ENCODE data around the gene FAM153A.
"Not testable (repeated sequence)": the region's sequence is repeated elsewhere in the genome, so short reads cannot be mapped to it uniquely, and the experiment has no call there.

Gene FAM153A

DNA sequence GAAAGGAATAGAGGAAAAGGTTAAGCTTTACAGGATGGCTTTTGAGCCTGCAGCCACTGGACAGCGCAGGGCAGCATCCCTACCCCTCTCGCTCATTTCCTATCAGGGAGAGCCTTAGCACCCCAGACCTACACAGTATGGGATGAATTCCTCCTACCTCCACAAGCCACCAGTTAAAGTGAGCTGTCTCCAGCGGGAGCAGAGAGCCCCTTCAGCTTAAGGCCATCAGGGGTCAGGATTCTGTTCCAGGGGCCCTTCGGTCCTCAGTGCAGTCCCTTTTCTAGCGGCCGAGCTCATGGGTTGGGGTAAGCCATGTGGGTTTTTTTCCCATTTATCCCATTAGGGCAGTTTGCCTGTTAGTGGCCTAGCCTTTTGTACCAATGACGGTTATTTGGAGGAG, 89.7 kb downstream of the FAM153A start:
- ATAC-seq, H3K9me3 Mint-ChIP-seq, H3K4me1 Mint-ChIP-seq, DNase-seq, H3K4me3 Mint-ChIP-seq, H3K27me3 Mint-ChIP-seq, H3K27ac Mint-ChIP-seq: not testable (repeated sequence)

DNA sequence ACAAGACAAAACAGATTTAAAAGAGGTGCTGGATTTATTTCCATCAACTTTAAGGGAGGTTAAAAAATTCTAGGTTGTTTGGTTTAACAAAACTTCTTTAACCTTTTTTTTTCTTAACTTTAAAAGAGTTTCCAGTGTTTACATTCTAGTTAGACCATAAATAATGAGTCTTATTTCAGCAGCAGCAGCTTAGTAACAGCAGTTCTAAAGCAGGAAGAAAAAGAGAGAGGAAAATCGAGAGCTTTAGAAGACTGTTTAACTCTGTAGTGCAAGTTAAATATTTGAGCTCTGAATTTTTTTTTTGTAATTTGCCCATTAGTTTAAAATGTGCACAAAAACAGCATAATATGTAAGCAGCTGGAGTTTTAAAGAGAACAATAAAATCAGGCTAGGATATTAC, 90.2 kb downstream of the FAM153A start:
- not testable (repeated sequence) for H3K27ac Mint-ChIP-seq, DNase-seq, H3K4me3 Mint-ChIP-seq, H3K27me3 Mint-ChIP-seq, ATAC-seq, H3K9me3 Mint-ChIP-seq, H3K4me1 Mint-ChIP-seq

DNA sequence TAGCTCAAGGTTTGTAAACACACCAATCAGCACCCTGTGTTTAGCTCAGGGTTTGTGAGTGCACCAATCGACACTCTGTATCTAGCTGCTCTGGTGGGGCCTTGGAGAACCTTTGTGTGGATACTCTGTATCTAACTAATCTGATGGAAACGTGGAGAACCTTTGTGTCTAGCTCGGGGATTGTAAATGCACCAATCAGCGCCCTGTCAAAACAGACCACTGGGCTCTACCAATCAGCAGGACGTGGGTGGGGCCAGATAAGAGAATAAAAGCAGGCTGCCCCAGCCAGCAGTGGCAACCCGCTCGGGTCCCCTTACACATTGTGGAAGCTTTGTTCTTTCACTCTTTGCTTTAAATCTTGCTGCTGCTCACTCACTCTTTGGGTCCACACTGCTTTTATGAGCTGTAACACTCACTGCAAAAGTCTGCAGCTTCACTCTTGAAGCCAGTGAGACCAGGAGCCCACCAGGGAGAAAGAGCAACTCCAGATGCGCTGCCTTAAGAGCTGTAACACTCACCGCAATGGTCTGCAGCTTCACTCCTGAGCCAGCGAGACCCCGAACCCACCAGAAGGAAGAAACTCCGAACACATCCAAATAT, 93.6 kb downstream of the FAM153A start:
- H3K4me1 Mint-ChIP-seq, result not testable (repeated sequence)

GRCh38 chr5:177688091-177688490, 94.6 kb downstream of the FAM153A start:
- DNase-seq, H3K9me3 Mint-ChIP-seq, H3K27me3 Mint-ChIP-seq, H3K4me3 Mint-ChIP-seq, H3K27ac Mint-ChIP-seq, H3K4me1 Mint-ChIP-seq, ATAC-seq: not testable (repeated sequence)

More for the DNA sequence above, 93.6 kb downstream of the FAM153A start:
- H3K4me3 Mint-ChIP-seq, ATAC-seq, H3K27me3 Mint-ChIP-seq, H3K9me3 Mint-ChIP-seq, DNase-seq: not testable (repeated sequence)
- peak overlapping the region in 1 of 2 donors; percentile 2 for H3K27ac Mint-ChIP-seq

DNA sequence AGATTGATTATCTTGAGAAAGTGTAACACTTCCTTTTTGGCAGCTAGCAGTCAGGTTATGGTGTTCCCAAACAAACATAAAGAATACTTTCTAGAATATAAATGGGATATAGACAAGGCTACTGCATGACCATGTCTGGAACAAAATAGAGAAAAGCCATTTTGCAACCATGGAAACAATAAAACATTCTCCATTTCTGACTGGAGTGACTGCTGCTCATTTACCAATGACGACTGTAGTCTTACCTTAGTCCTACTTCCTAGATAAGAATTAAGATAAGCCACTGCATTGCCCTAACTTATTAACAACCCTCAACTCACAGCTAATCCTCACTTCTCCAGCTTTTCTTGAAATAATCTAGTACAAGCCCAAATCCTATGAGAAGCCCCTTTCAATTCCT, 100.8 kb downstream of the FAM153A start:
- ATAC-seq, H3K27me3 Mint-ChIP-seq, H3K4me3 Mint-ChIP-seq, H3K4me1 Mint-ChIP-seq, DNase-seq, H3K9me3 Mint-ChIP-seq, H3K27ac Mint-ChIP-seq: not testable (repeated sequence)
